Measurements from ENCODE around the gene PRKACG.
"Not testable (repeated sequence)": the region's sequence is repeated elsewhere in the genome, so short reads cannot be mapped to it uniquely, and the experiment has no call there.

The PRKACG gene

DNA sequence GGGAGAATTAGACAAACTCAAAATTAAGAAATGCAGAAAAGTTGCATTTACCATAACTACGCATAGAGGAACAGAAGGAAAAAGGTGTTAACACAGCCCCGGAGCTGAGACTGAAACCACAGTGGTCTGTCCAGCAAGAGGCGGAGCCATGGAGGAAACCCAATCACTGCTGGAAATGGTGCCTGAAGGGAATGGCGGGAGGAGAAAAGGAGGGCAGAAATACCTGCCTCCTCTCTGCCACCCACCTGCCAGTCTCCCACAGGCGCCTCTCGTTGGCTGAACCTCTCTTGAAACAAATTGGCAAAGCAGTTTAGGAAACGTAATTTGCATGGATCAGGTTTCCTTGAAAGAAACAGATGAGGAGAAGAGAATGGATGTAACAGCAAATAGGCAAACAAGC, 9.7 kb upstream of the PRKACG start:
- peak; percentile 31 for DNase-seq

DNA sequence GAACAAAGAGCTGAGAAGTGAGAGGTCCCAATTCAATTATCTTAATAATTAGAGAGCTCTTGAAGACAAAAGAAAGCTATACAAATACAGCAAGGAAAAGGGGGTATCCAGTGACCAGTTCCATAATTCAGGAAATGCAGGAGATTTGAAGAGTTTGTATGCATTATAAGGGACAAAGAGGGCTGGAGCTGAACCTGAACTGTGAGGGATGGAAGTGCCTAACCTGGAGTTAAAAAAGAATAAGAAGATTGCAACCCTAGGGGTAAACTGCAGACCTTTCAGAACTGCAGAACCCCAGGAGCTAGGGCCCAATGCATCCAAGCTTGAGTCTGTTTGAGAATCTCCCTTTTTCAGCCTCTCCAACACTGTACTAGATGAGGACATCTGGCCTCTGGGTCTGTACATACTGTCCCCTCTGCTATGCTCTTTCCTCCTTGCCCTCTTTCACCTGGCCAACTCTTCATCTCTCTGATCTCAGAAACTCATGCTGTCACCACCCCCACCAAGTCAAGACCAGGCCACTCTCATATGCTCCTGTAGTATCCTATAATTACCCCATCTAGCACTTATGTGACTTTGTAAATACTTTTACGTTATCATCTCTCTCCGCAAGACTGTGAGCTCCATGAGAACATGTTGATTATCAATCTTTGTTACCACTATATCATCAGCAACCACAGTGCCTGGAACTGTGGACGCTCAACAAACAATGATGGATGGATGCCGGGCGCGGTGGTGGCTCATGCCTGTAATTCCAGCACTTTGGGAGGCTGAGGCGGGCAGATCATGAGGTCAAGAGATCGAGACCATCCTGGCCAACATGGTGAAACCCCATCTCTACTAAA, 6.6 kb upstream of the PRKACG start:
- no peak for DNase-seq

DNA sequence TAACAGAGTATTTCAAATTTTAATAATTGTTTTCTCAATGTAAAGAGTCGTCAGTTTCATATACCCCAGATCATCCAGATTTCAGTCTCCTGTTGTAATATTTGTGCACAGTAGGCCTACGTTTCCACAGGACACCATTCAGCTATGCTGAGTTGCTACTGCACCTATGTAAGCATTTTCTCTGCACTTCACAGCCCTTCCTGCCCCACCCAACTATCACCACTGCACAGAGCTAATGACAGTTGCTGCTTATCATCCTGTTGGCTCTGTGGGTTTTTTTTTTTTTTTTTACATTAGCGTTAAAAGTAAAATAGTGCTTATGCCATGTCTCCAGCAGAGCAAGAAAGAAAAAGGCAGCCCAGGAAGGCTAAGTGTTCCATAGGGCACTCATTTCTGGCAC, 5.9 kb upstream of the PRKACG start:
- DNase-seq: peak; percentile 62

DNA sequence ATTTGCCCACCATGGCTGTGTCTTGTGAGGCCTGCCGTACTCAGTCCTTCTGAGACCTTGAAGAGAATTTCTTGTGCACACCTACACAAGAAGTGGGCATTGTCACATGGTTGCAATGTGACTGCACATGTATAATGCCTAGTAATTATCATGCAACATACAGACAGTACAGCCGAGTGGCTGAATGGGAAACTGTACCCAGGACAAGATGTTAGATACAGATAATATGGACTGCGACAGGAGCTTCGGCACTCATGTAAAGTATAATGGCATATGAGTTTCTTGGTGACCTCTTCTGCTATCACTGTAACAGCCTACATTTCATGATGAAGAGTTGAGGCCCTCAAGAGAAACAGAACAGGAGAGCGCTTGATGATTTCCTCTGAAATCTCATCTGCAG, 4.8 kb upstream of the PRKACG start:
- no peak for DNase-seq

DNA sequence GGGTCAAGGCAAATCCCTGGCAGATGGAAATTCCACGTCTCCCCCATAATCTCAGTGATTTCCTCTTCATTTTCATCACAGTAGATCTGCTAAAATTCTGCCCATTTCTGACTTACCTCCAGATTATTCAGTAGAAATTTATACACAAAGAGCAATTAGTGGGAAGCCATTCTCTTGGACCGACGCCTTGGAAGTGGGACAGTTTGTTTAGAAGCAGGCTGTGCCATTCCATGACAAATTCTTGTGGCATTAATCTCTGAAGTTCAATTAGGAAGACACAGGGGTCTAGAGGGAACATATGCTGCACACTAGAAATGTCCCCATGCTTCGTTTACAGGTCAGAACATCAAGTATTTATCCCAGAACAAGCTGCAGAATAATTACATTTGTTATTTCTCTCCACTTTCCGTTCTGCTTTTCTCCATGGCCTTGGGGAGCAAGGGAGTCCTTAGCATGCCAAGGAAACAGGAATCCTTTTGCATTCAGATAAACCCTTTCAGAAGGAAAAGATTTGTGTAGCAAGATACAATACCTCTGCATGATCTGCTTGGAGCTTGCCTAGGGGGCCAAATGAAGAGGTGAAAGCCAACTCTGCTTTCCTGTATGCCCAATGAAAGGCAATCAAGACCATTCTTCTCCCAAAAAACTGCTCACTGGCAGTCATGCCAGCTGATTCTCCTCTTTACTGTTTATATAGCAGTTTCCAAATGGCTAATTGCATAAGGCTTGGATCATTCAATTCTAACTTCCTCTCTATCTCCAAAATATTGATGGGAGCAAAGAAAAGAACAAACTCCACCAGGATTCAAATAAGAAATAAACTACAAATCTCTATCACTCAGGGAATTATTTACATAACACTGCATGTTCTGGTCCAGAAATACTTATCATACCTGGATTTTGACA, 2.5 kb upstream of the PRKACG start:
- no peak for DNase-seq

DNA sequence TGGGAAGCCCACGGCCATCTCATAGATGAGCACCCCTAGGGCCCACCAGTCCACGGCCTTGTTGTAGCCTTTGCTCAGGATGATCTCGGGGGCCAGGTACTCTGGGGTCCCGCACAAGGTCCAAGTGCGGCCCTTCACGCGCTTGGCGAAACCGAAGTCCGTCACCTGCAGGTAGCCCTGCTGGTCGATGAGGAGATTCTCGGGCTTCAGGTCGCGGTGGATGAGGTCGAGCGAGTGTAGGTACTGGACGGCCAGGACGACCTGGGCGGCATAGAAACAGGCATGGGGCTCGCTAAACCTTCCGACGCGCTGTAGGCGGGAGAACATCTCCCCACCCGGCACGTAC, 558 bp downstream of the PRKACG start:
- no peak for DNase-seq

DNA sequence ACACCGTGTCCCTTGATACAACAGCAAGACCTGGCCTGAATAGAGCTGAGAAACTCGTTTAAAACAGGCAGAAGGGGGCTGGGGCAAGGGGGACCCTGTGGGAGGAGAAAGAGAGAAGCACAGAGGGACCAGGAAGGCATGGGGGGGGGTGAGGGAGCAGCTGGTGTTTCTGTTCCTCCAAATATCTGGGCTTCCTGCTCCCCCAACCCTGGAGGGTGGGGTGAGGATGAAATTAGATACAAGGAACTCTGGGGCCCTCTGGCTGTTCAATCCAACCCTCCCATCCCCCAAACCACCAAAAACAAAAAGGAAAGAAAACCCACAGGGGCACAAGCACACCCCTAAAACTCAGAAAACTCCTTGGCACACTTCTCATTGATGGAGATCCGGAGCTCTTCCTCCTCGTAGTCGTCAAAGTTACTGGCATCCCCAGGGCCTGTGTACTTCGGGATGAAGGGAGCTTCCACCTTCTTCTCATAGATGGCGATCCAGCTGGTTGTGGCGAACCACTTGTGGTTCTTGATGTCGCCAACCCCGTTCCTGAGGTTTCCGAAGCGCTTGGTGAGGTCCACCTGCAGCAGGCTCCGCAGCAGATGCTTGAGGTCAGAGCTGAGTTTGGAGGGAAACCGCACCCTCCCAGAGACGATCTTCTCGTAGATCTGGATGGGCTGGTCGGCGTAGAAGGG, 1.1 kb downstream of the PRKACG start:
- DNase-seq: no peak

DNA sequence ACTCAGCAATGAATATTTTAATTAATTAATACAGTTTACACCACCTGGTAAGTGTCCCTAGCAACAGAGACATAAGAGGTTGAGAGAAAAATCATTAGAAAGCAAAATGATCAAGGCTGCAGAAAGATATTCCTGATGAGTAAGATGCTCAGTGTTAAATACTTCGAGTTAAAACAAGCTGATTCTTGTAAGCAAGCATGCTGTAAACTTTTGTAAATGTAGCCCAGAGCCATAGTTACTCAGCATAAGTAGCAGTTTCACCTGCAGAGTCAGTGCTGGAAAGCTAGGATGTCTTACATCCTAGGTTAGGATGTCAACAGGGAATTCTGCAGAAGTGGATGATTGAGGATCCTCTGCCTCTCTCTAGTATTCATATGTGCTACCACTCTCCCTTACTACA, 4.2 kb downstream of the PRKACG start:
- DNase-seq: no peak

DNA sequence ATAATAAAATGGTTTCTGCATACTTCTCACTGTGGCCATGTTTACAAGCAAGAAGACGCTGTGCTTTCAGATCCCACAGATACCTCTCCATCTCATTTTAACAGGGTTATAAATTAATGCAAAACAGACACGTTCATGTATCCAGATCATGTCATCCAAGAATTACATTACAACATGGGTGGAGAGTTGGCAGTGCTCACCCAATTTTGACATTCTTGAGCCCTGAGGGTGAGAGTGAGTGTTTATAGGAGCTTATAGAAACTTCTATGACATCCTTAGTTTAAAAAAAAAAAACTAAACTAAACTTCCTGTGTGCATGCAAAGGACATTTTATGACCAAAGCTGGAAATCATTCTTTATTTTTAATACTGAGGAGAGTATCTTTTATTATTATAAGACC, 9.1 kb downstream of the PRKACG start:
- no peak for DNase-seq

DNA sequence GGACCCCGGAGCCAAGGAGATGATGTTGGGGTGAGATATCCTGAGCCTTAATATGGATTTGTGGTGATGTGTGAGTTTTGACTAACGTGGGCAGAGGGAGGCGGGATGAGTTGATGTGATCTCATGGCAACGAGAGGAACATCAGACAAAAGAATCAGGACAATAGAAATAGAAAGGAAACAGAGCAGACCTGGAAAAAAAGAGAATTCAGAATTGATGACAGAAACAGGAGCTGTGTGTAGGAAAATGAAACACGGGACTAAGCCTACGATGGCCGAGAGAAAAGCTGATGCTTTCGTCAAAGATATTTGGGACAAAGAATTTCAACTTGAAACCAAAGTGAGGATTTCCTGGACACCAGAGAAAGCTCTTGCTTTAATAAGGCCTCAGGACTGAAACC, 10.9 kb downstream of the PRKACG start:
- no peak for DNase-seq

DNA sequence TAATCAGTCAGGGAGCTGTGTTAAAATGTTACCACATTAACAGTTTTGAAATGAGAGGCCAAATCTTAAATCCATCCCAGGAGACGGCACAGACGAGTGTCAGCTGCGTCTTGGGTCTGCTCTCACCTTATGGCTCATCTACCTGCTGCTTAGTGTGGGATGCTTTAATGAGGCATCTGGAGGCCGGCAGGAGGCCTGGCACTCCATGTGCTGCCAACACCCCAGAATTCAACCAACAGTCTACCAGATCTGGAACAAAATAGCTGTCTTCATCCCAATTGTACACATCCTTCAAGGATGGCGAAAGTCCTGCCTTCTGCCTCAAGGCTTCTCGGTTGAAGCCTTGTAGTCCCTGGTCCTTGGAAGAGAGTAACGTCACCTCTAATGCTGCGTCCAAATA, 12.0 kb downstream of the PRKACG start:
- no peak for DNase-seq

DNA sequence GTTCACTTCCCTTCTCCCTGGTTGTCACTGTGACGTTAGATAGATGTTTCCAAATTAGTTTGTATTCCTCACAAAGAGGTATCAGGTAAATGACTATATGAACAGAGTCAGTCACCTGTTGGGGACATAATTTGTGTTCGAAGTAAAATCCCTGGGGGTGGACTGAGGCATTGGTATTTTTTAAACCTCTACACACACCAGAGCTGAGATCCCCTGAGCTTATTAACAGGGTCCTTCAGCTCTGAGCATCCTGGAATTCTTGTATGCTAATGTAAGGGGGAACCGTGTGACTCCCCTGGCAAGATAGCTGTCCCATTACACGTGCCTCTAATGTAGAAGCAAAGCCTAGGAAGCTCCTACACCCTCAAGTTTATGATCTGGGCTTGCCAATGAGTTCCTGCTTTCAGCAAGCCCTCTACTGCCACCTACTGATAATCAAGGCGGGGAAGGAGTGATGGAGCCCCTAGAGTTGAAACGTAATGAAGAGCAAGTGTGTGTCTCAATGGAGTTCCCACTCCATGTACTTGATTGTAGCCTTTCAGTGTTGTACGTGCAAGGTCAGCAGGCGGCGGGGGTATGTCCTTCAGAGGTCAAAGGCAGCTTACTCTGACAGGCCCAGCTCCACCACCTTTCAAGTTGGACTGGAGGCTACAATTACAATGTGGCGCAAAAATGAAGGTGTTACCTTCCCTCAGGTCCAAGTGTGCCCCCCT, 14.4 kb downstream of the PRKACG start:
- DNase-seq: peak; percentile 74

DNA sequence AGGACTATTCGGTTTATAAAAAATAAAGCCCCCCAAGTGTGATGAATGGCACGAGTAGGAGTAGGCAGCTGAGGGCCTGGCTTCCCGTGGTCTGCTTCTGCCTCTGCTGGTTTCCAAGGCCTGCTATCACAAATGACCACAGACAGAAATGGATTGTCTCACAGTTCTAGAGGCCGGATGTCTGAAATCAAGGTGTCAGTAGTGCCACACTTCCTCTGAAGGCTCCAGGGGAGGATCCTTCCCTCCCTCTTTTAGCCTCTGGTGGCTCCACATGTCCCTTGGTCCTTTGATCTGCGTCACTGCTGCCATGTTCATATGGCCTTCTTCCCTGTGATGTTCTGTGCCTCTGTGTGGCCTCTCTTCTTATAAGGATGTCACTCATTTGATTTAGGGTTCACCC, 15.1 kb downstream of the PRKACG start:
- no peak for DNase-seq

DNA sequence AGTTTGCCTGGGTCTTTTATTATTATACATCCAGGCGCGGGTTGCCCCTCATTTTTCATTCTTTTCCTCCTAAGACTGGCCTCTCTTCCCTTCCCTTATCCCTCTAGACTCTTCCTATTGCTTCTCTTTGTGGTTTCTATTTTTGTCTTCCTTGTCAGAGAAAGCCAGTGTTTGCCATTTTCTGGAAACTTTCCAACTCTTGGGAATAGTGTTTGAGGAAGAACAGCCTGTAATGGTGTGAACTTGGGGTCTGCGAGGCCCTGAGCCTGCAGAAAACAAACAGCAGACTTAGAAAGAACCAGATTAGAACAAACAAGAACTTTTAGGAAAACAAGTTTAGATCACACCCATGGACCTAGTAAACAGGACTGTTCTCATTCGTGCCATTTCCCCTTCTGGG, 15.5 kb downstream of the PRKACG start:
- no peak for DNase-seq

DNA sequence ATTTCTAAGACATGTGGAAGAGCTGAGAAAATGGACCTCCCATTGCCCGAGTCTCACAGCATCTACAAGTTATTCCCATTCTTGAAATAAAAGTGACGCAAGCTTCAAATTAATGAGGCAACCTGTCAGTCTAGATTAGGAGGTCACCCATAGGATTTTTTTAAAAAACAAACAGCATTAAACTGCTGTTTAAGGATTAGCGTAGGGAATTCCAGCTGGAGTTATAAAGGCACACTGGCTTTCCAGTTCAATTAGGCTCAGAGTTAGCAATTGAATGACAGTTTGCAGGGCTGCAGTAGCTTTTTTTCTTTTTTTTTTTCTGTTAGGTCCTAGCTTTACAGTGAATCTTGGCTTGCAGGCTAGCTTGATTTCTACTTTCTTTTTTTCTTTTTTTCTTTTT, 16.2 kb downstream of the PRKACG start:
- DNase-seq: no peak

DNA sequence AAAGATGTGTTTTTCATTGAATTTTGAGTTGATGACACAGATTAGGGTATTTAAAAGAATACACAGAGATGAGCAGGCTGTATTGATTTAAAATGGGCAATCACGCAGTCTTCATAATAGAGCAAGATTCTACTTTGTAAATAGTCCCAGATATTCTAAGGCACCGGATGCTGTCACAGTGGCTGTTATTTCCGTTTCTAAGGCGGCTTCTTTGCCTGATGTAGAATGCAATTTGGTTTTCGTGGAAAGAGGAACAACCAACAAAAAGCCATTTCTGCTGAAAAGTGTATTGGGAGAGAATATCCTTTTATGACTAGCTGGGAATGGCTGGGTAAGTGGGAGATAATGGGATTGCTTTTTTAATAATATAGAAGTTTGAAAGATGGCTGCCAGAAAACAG, 17.5 kb downstream of the PRKACG start:
- no peak for DNase-seq

DNA sequence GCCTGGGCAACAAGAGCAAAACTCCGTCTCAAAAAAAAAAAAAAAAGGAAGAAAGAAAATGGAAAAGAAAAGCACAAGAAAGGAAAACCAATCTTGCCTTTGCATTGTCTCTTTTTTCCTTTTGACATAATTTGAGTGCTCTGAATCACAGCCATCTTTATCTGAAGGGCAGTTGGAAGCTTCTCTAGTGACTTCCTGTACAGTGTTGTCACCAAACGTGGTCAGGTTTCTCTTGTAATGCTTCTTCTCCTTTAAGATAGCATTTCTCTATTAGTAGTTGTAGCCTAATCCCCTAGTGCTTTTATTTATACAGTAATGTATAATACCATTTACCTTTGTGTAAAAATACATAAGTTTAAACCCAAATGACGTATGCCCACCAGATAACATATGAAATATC, 18.1 kb downstream of the PRKACG start:
- DNase-seq: no peak

DNA sequence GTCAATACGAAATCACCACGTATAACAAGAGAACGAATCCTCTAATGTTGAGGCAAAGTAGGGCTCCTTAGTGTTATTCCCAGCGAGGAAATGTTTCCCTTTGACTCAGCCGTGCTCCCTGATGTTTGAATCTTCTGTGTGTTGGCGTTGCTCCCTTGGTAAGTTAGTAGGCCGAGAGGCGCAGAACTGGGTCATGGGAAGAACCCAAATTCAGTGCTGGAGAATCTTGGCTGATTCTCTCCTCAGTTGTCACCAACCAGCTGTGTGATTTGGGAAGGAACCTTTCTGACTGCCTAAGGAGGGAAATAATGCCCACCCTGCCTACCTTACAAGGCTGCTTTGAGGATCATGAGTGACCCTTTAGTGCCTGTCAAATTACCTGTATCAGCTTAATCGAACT, 22.5 kb downstream of the PRKACG start:
- no peak for DNase-seq

DNA sequence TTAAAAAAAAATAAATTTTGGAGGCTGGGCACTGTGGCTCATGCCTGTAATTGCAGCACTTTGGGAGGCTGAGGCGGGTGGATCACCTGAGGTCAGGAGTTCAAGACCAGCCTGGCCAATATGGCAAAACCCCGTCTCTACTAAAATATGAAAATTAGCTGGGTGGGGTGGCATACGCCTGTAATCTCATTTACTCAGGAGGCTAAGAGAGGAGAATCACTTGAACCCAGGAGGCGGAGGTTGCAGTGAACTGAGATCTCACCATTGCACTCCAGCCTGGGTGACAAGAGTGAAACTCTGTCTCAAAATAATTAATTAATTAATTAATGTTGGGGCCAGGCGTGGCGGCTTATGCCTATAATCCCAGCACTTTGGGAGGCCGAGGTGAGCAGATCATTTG, 27.0 kb downstream of the PRKACG start:
- not testable (repeated sequence) for DNase-seq

DNA sequence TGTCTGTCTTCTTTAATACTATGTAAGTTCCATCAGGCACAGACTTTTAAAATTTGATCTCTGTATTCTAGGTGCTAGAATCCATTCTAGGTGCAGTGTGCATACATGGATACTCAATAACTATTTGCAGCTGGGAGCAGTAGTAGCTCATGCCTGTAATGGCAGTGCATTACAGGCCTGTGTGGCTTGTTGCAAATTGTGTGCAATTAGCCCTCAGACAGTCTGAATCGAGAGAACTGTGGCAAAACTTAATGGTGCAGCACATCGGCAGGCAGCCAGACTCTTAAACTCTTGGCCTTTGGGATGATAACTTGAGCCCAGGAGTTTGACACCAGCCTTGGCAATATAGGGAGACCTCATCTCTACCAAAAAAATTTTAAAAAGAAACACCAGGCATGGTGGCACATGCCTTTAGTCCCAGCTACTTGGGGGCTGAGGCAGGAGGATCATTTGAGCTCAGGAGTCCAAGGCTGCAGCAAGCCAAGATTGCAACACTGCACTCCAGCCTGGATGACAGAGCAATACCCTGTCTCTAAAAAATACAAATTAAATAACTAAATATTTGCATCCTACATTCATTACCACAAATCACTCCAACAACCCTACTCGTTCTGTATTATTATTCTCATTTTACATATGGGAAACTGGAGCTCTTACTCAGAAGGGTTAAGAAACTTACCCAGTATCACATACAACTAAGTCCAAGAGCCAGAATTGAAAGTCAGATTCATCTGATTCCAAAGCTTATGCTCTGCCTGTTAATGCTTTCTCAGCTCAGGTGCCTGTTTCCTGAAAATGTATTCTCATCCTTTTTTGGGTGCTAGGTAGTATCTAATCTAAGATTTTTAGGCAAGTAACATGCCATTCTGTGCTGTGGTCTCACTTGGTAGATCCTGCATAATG, 30.1 kb downstream of the PRKACG start:
- no peak for DNase-seq

DNA sequence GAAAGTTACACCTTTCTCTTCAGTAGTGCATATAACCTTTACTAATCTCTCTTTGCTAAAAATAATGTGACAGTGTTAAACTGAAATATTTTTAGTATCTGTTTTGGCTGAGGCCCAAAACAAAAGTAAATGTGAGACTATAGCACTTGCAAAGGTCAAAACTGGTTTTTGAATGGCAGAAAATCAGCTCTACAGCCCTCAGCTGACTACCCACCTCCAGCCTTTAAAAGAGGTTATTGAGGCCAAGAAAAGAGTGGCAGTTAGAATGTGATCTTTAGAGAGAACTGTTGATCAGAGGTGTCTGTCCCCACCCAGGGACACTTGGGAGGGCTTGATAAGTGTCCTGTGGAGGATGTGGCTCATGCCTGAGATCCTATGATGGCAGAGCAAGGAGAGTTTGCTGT, 30.9 kb downstream of the PRKACG start:
- DNase-seq: peak; percentile 42

DNA sequence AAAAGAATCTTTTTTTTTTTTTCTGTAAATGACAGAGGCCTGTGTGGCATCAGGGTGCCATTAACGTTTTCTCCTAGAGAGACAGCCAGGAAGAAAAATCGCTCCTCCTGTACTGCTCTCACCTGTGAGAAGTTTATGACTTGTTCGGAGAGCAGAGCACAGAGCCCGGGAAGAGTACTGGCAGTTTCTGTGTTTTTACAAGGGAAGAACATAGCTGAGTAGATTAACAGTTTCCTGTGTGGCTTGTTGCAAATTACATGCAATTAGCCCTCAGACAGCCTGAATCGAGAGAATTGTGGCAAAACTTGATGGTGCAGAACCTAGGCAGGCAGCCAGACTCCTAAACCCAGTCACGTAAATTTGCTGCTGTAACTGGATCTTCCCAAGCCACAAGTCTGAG, 32.1 kb downstream of the PRKACG start:
- peak; percentile 22 for DNase-seq
